CD14-positive monocyte (primary cell): ENCODE measurements around the gene PRRT3. TPM values are rescaled to one million over a fixed set of nuclear protein-coding genes. Genes with fewer than 3 reads are reported as not detected.
"Not testable (repeated sequence)": the region's sequence is repeated elsewhere in the genome, so short reads cannot be mapped to it uniquely, and the experiment has no call there.

Experiments
- DNase-seq, 3 donors: peaks; one replicate each; pipeline ENCODE4 v3.0.0-alpha.2; 2011 to 2022
- H2AFZ ChIP-seq: 2 replicates; pipeline ENCODE4 v1.6.0; 2012; ENCODE audit warnings: mild to moderate bottlenecking, low read depth, low read length, inconsistent platforms; ENCODE audit not compliant: insufficient read depth, poor library complexity, severe bottlenecking
- H3K27ac ChIP-seq, 2 donors: 1 replicate in 1 of 2; 2 replicates in 1 of 2; pipeline ENCODE4 v1.5.1; 2012 to 2013; ENCODE audit warnings: low read length in 2 of 2, control low read depth in 1 of 2, inconsistent platforms in 1 of 2, low read depth in 1 of 2, mild to moderate bottlenecking in 1 of 2
- H3K27me3 ChIP-seq, 2 donors: one replicate each; pipeline versions ENCODE4 v1.6.0 to v1.6.1; 2011 to 2013; ENCODE audit warnings: low read length in 2 of 2; ENCODE audit not compliant: control insufficient read depth in 2 of 2, insufficient read depth in 2 of 2
- H3K36me3 ChIP-seq, 2 donors: replicated peaks in 1 of 2; 1 replicate in 1 of 2; 2 replicates in 1 of 2; pipeline versions ENCODE4 v1.5.1 to v1.6.1; 2012 to 2013; ENCODE audit warnings: low read length in 2 of 2, control low read depth in 1 of 2, inconsistent platforms in 1 of 2, mild to moderate bottlenecking in 1 of 2; ENCODE audit not compliant: insufficient read depth in 2 of 2, control insufficient read depth in 1 of 2
- H3K4me1 ChIP-seq, 2 donors: 1 replicate in 1 of 2; 2 replicates in 1 of 2; pipeline versions ENCODE4 v1.5.1 to v1.6.1; 2012 to 2013; ENCODE audit warnings: low read length in 2 of 2, control low read depth in 1 of 2, inconsistent platforms in 1 of 2, mild to moderate bottlenecking in 1 of 2, moderate library complexity in 1 of 2; ENCODE audit not compliant: insufficient read depth in 2 of 2, control insufficient read depth in 1 of 2
- H3K4me2 ChIP-seq: replicated peaks from 2 replicates; pipeline ENCODE3; 2012; ENCODE audit warnings: low read length, moderate library complexity, mild to moderate bottlenecking; ENCODE audit not compliant: poor library complexity, severe bottlenecking; ENCODE audit errors: extremely low read depth
- H3K4me3 ChIP-seq, 3 experiments: fragments of 200-600 bp in 1 of 3; sonication (generic) in 1 of 3; replicated peaks in 1 of 3; 1 replicate in 2 of 3; 2 replicates in 1 of 3; pipeline ENCODE4 v1.5.1; 2011 to 2013; ENCODE audit warnings: low read length in 3 of 3, mild to moderate bottlenecking in 3 of 3, control low read depth in 2 of 3, low read depth in 2 of 3, inconsistent platforms in 1 of 3, moderate library complexity in 1 of 3
- H3K79me2 ChIP-seq: 2 replicates; pipeline ENCODE4 v1.6.0; 2012; ENCODE audit warnings: mild to moderate bottlenecking, control low read depth, inconsistent platforms, low read length, moderate library complexity; ENCODE audit not compliant: insufficient read depth
- H3K9ac ChIP-seq: 2 replicates; pipeline ENCODE4 v1.6.0; 2017; ENCODE audit warnings: low read length, mild to moderate bottlenecking; ENCODE audit not compliant: insufficient read depth, poor library complexity, severe bottlenecking
- H3K9me3 ChIP-seq, 2 donors: replicated peaks in 1 of 2; 1 replicate in 1 of 2; 2 replicates in 1 of 2; pipeline versions ENCODE4 v1.5.1 to v1.6.1; 2012 to 2013; ENCODE audit warnings: low read length in 2 of 2, control low read depth in 1 of 2; ENCODE audit not compliant: control insufficient read depth in 1 of 2, insufficient read depth in 1 of 2
- H4K20me1 ChIP-seq: 2 replicates; pipeline ENCODE4 v1.6.0; 2012; ENCODE audit warnings: mild to moderate bottlenecking, low read length, control low read depth, moderate library complexity; ENCODE audit not compliant: insufficient read depth
- H3K27ac Mint-ChIP-seq, 7 donors: one replicate each; pipeline ENCODE4 v1.8.0; 2020; ENCODE audit warnings: mild to moderate bottlenecking in 7 of 7, mixed read lengths in 7 of 7, moderate library complexity in 6 of 7, inconsistent platforms in 2 of 7
- H3K27me3 Mint-ChIP-seq, 3 donors: one replicate each; pipeline ENCODE4 v1.8.0; 2021 to 2022; ENCODE audit warnings: low read depth in 3 of 3, mild to moderate bottlenecking in 3 of 3, mixed read lengths in 3 of 3, moderate library complexity in 3 of 3, inconsistent platforms in 1 of 3
- H3K36me3 Mint-ChIP-seq, 2 donors: one replicate each; pipeline ENCODE4 v1.8.0; 2020; ENCODE audit warnings: mixed read lengths in 2 of 2, inconsistent platforms in 1 of 2, mild to moderate bottlenecking in 1 of 2
- H3K4me1 Mint-ChIP-seq: one replicate; pipeline ENCODE4 v1.8.0; 2020; ENCODE audit warnings: mild to moderate bottlenecking, mixed read lengths
- H3K4me3 Mint-ChIP-seq, 2 donors: one replicate each; pipeline ENCODE4 v1.8.0; 2020; ENCODE audit warnings: mild to moderate bottlenecking in 2 of 2, mixed read lengths in 2 of 2, moderate library complexity in 1 of 2
- H3K9me3 Mint-ChIP-seq, 7 donors: one replicate each; pipeline ENCODE4 v1.8.0; 2020 to 2022; ENCODE audit warnings: mixed read lengths in 7 of 7, mild to moderate bottlenecking in 6 of 7, moderate library complexity in 6 of 7, inconsistent platforms in 2 of 7
- WGBS: methylation state at CpG from one replicate; pipeline ENCODE4 v1.1.5; 2013; ENCODE audit warnings: missing lambda C conversion rate; ENCODE audit not compliant: insufficient coverage; 5-methylcytosine and 5-hydroxymethylcytosine counted together
- intact Hi-C, 2 donors: fragments of 100-400 bp; cut with micrococcal nuclease; formaldehyde crosslinking; loops; one replicate each; pipeline versions ENCODE4 v1.15.0 to v1.15.1; 2023
- polyA plus RNA-seq, 3 donors: library from polyadenylated mRNA; depleted of rRNA in 1 of 3; unstranded in 2 of 3; stranded (reverse) in 1 of 3; fragments of 300-500 nt in 2 of 3; fragments of >200 nt in 1 of 3; fragmentation: Illumina TruSeq in 2 of 3; gene quantifications; 1 replicate in 2 of 3; 2 replicates in 1 of 3; pipeline ENCODE4 v1.2.3, GENCODE V29; 2012 to 2021
- TF ChIP-seq, protein P1 (sequence below): fragments of 200-600 bp; IDR thresholded peaks from one replicate; pipeline ENCODE4 v1.8.0; 2022; ENCODE audit warnings: antibody characterized with exemption, mild to moderate bottlenecking

PRRT3 gene
- polyA plus RNA-seq, 3 donors: 0.11 to 0.57 (median 0.31) TPM

DNA sequence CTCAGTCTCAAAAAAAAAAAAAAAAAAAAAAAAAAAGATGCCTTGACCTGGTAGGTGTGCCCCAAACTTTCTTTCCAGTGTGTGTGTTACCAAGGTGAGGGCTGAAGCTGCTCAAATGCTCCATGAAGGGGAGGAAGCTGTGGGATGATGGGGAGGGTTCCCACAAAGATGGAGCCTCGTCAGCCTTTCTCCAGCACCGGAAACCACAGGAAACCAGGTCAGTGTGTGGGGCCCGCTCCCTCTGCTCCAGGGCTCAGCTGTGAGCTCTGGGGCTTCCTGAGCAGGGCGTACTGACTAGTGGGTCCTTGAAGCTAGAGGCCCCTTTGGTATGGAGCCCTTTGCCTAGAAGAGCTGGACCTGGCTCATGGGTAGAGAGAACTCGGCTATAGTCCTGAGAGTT lies 50.2 kb downstream of the PRRT3 start:
- peak overlapping the region; percentile 58 for H2AFZ ChIP-seq

DNA sequence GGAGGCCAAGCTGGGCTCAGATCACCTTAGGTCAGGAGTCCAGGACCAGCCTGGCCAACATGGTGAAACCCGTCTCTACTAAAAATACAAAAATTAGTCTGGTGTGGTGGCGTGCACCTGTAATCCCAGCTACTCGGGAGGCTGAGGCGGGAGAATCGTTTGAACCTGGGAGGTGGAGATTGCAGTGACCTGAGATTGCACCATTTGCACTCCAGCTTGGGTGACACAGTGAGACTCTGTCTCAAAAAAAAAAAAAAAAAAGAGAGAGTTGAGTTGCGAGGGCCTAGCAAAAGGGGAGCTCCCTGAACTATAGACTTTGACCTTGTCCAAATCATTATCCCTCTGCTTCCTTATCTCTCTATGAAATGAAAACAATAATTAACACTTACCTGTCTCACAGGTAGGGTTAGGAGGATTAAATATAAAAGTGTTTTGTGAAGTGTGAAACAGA lies 51.2 kb downstream of the PRRT3 start:
- H3K27ac Mint-ChIP-seq, H4K20me1 ChIP-seq, H3K27me3 Mint-ChIP-seq, H3K4me3 ChIP-seq, H3K27ac ChIP-seq, H3K9ac ChIP-seq, H3K36me3 ChIP-seq, H3K79me2 ChIP-seq, H3K4me2 ChIP-seq, H3K36me3 Mint-ChIP-seq, H3K9me3 Mint-ChIP-seq, H2AFZ ChIP-seq, H3K9me3 ChIP-seq, intact Hi-C loops, DNase-seq, H3K27me3 ChIP-seq, H3K4me3 Mint-ChIP-seq: not testable (repeated sequence)
- H3K4me1 ChIP-seq: peaks cover 7 to 14% of the 10 kb centered on the region in 2 donors
- H3K4me1 Mint-ChIP-seq: peaks cover 39% of the 10 kb centered on the region
- WGBS: 92% methylated on average over 4 of the region's 6 CpGs

More for the DNA sequence above, 50.2 kb downstream of the PRRT3 start:
- no peak overlapping the region for H3K9ac ChIP-seq
- H3K36me3 Mint-ChIP-seq: no peaks in the 10 kb centered on the region
- H3K4me1 Mint-ChIP-seq: peaks cover 34% of the 10 kb centered on the region
- H3K36me3 ChIP-seq: no peaks in the 10 kb centered on the region
- intact Hi-C loops: no loop called here
- no peaks in the 10 kb centered on the region for H3K27me3 ChIP-seq
- no peaks in the 10 kb centered on the region for H3K9me3 Mint-ChIP-seq
- WGBS: 0% methylated on average over 3 of the region's 5 CpGs
- H3K27ac ChIP-seq: no peak overlapping the region
- no peak overlapping the region for H3K4me3 ChIP-seq
- peaks cover 7 to 14% of the 10 kb centered on the region in 2 donors for H3K4me1 ChIP-seq
- H3K4me3 Mint-ChIP-seq: no peak overlapping the region
- peaks cover 0 to 2% (median 0%) of the 10 kb centered on the region in 3 donors for H3K27me3 Mint-ChIP-seq
- no peak overlapping the region for H3K27ac Mint-ChIP-seq
- H3K4me2 ChIP-seq: no peak overlapping the region
- no peaks in the 10 kb centered on the region for H4K20me1 ChIP-seq
- H3K79me2 ChIP-seq: no peaks in the 10 kb centered on the region
- no peak for DNase-seq
- TF ChIP-seq, protein P1, sequence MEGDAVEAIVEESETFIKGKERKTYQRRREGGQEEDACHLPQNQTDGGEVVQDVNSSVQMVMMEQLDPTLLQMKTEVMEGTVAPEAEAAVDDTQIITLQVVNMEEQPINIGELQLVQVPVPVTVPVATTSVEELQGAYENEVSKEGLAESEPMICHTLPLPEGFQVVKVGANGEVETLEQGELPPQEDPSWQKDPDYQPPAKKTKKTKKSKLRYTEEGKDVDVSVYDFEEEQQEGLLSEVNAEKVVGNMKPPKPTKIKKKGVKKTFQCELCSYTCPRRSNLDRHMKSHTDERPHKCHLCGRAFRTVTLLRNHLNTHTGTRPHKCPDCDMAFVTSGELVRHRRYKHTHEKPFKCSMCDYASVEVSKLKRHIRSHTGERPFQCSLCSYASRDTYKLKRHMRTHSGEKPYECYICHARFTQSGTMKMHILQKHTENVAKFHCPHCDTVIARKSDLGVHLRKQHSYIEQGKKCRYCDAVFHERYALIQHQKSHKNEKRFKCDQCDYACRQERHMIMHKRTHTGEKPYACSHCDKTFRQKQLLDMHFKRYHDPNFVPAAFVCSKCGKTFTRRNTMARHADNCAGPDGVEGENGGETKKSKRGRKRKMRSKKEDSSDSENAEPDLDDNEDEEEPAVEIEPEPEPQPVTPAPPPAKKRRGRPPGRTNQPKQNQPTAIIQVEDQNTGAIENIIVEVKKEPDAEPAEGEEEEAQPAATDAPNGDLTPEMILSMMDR: no peak
- no peaks in the 10 kb centered on the region for H3K9me3 ChIP-seq
